MM.1S (cell line): ENCODE data around the gene WFDC5.

Source experiments
- EZH2 ChIP-seq: fragments of 300-600 bp; sonication (generic); optimal IDR thresholded peaks from 2 replicates; pipeline ENCODE3; 2017; ENCODE audit warnings: low read depth, mild to moderate bottlenecking, antibody characterized with exemption, low read length, mixed read lengths
- TF ChIP-seq, protein P1 (sequence below): fragments of 300-600 bp; sonication (generic); IDR thresholded peaks from 2 replicates; pipeline ENCODE4 v1.5.1; 2016; ENCODE audit warnings: antibody characterized with exemption, low read length, mixed read lengths

DNA sequence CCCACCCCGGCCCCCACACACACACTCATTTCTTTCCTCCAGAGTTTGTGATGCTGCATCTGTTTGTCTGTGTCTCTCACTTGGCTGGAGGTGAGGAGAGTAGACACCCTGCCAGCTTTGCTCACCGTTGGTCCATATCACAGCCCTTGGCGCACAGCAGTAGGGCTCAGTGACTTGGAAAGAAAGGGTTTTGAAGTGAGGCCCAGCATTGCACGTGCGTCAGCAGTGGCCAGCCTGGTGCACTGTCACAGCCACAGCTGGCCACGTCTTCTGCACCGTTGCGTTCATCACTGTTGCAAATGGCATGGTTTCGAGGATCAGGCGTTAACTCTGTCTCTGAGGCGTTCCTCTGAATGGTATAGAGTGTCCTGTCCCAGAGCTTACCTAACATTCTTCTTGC, 3.7 kb downstream of the WFDC5 start:
- TF ChIP-seq, protein P1, sequence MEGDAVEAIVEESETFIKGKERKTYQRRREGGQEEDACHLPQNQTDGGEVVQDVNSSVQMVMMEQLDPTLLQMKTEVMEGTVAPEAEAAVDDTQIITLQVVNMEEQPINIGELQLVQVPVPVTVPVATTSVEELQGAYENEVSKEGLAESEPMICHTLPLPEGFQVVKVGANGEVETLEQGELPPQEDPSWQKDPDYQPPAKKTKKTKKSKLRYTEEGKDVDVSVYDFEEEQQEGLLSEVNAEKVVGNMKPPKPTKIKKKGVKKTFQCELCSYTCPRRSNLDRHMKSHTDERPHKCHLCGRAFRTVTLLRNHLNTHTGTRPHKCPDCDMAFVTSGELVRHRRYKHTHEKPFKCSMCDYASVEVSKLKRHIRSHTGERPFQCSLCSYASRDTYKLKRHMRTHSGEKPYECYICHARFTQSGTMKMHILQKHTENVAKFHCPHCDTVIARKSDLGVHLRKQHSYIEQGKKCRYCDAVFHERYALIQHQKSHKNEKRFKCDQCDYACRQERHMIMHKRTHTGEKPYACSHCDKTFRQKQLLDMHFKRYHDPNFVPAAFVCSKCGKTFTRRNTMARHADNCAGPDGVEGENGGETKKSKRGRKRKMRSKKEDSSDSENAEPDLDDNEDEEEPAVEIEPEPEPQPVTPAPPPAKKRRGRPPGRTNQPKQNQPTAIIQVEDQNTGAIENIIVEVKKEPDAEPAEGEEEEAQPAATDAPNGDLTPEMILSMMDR: no peak
- TF ChIP-seq EZH2: no peak
